Vein endothelial cell (primary cell): ENCODE measurements around the gene ALS2. TPM values are rescaled to one million over a fixed set of nuclear protein-coding genes. Genes with fewer than 3 reads are reported as not detected.

Source experiments
- small RNA-seq: library from RNA; depleted of rRNA; stranded (forward); fragments of <200 nt; gene quantifications from one replicate; pipeline ENCODE3, GENCODE V24; 2012
- total RNA-seq: library from RNA; depleted of rRNA; stranded (reverse); fragments of >200 nt; gene quantifications from 2 replicates; pipeline ENCODE4 v1.2.3, GENCODE V29; 2012

ALS2 gene
- total RNA-seq: 31.9 and 36.3 TPM in 2 replicates

GRCh38 chr2:201780674-201781493, at the start of gene ALS2:
Gene ALS2, minus strand, starts transcription at chr2:201780933. Its CDS starts 12,048 bp downstream, at chr2:201768885.

GRCh38 chr2:201806442-201807170, 25.9 kb upstream of the ALS2 start, which contains the start of gene CDK15:
Gene CDK15, plus strand, starts transcription at chr2:201806537. Its CDS starts 128 bp downstream, at chr2:201806665.

GRCh38 chr2:201698588-201699226, 82.0 kb downstream of the ALS2 start, which contains the start of gene MPP4:
Gene MPP4, minus strand, starts transcription at chr2:201698644. Its CDS starts 4,690 bp downstream, at chr2:201693954.

Small RNA genes within 50 kb of the gene (small RNA-seq; reads per million reads assigned to genes)
- gene RF00019 (not detected), gene UBE2V1P11 (not detected)

Other genes with a start within 250 kb of the ALS2 start
- gene TMEM237, start 137.4 kb downstream of the ALS2 start, total RNA-seq: 38.3 and 44.4 TPM in 2 replicates
- 7.5 and 17.1 TPM in 2 replicates for gene MPP4, start 82.3 kb downstream of the ALS2 start, total RNA-seq
- gene CDK15, start 25.6 kb upstream of the ALS2 start, total RNA-seq: not detected in 2 replicates